Measurements from ENCODE around the gene LRRC49. TPM values are rescaled to one million over a fixed set of nuclear protein-coding genes. Genes with fewer than 3 reads are reported as not detected.
A peak's percentile ranks its signal among the peaks of the same experiment; 100 is the strongest.
"Not testable (repeated sequence)": the region's sequence is repeated elsewhere in the genome, so short reads cannot be mapped to it uniquely, and the experiment has no call there.

The LRRC49 gene
- total RNA-seq, 1 donor from 2014 or later: 11.5 TPM

DNA sequence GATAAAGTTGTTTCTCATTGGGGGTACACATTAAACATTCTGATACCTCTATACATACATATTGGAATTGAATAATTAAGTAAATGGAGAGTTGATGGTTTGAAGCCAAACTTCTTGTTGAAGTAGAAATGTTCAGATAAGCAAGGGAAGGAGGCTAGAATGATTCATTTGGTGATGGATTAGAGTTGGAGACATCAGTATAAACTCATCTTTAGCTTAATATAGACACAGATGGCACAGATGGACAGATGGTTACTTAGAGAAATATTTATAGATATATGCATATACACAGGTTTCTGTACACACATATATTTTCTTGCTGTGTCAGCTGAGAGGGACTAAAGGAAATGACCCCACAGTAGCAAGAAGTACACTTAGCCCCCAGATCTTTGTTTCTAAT is 69.5 kb downstream of the LRRC49 start:
- intact Hi-C loops (cut with DNase I): no loop called here
- ATAC-seq (no peak), DNase-seq (ENCODE audit: low spot score) (no peak)

DNA sequence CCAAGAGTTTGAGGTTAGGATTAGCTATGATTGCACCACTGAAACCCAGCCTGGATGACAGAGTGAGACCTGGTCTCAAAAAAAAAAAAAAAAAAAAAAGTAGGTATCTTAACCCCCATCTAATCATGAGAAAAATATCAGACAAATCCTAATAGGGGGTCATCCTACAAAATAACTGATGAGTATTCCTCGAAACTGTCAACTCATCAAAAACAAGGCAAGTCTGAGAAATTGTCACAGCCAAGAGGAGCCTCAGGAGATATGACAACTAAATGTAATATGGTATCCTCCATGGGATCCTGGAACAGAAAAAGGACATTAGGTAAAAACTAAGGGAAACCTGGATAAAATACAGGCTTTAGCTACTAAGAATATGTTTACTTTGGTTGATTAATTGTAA is 70.6 kb downstream of the LRRC49 start:
- no peak for ATAC-seq
- DNase-seq (ENCODE audit: low spot score): no peak
- intact Hi-C loops (cut with DNase I): no loop called here

DNA sequence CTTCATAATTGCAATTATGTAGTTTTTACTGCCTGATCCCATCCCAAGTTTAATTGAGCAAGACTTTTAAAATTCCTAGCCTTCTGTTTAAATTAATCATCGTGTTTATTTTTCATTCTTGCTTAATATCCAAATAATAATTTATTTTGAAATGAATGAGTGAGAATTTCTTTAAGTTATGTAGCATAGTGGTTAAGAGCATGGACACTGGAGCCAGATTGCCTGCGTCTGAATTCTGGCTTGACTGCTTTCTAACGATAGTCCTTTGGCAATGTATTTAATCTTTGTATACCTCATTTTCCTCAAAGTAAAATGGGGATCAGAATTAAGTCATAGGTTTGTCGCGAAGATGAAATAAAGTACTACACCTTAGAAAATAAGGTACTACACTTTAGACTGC is 71.4 kb downstream of the LRRC49 start:
- no peak for DNase-seq (ENCODE audit: low spot score)
- intact Hi-C loops (cut with DNase I): no loop called here
- ATAC-seq: no peak

DNA sequence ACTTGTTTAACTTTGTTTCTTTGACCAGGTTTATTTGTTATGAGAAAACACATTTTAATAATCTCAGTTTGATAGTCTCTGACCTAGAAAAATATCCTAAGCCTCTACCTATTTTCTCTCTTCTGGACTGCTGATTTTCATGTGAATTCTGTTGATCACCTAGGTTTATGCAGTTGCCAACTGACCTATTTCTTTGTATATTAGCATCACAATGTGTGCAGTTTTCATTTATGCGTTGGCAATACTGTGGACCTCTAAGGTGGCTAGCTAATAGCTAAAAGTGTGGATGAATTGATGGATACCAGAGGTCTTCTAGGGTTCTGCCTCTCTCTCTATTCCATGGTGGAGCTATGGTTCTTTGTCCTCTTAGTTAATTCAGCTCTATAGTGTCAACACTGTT is 72.1 kb downstream of the LRRC49 start:
- intact Hi-C loops (cut with DNase I): no loop called here
- no peak for DNase-seq (ENCODE audit: low spot score)
- ATAC-seq: no peak

DNA sequence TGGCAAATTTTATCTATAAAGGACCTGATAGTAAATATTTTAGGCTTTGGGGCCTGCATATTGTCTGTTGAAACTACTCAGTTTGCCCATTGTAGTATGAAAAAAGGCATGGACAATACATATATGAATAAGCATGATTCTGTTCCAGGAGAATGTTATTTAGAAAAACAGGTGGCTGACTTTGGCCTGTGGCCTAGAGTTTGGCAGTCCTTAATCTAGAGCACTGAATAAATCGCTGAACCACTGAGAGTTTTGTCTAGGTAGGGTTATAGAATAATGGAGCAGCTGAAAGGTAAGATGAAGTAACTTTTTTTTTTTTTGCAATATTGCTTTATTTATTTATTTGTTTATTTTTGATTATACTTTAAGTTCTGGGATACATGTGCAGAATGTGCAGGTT is 75.0 kb downstream of the LRRC49 start:
- DNase-seq (ENCODE audit: low spot score) (no peak), ATAC-seq (no peak)
- intact Hi-C loops (cut with DNase I): no loop called here

DNA sequence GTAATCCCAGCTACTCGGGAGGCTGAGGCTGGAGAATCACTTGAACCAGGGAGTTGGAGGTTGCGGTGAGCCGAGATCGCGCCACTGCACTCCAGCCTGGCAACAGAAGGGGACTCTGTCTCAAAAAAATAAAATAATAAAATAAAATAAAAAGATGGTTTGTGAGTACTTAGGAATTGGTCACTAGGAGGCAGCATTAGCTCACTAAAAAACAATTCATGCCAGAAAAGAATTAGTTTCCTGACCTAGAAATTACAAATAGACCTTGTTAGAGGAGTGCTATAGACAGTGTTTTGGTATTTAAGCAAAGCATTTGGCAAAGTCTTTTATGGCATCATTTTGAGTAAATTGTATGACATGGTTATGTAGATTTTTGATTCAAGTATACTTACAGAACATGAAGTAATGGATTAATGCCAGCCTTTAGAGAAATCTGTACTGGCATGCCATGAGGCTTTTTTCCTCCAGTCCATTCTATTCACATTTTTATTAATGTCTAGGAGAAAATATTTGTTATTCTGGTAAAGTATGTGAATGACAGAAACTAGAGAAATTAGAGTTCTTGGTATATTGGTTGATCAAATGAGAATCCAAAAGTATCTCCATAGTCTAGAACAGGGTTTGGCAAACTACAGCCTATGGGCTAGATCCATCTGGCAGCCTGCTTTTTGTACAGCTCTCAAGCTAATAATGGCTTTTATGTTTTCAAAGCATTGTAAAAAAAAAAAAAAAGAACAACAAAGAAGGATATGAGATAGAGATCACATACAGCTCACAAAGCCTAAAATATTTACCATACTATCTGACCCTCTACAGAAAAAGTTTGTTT is 81.6 kb downstream of the LRRC49 start:
- ATAC-seq (no peak), DNase-seq (ENCODE audit: low spot score) (no peak)
- intact Hi-C loops (cut with DNase I): no loop called here

DNA sequence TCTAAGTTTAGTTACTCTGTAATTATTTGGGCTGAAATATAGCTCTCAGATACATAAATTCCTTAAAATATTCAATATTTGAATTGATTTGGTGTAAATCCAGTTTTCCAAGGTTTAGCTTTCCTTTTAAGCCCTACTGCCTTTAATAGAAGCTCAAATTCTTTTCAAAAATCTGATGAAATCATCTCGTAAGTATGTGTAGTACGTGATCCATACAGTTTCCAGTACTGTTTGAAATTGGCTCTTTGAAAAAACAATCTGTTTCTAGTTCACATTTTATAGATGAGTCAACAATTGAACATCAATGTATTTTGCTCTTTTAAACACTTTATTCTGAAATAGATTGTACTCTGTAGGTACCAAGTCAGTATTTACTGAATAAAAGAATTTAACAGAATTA is 84.2 kb downstream of the LRRC49 start:
- ATAC-seq (no peak), DNase-seq (ENCODE audit: low spot score) (no peak)
- intact Hi-C loops (cut with DNase I): no loop called here

DNA sequence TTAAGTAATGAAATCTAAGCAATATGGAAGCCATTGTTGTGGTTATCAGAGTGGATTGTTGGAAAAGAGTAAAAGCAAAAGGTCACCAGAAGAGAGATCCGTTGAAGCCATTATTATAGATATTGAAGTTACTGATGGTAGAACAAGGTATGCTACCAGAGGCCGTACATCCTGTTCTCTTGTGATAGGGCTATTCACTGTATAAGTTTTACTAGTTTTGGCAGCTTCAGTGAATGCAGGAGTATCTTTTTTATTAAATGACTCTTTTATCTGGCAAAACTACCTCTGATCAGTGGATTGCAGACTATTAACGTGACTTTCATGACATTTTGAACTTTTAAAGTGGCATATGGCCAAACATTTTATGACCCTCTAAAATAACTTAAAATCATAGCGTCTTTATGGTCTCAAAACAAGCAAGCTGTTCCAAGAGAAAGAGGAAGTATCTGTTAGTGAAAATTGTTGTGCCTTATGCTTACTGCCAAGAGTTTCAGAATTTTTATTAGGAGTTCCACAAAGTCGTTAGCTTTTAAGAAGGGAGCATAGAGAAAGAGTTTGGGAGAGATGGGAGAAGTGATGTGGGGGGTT is 102.9 kb downstream of the LRRC49 start:
- intact Hi-C loops (cut with DNase I): no loop called here
- ATAC-seq (no peak), DNase-seq (ENCODE audit: low spot score) (no peak)

DNA sequence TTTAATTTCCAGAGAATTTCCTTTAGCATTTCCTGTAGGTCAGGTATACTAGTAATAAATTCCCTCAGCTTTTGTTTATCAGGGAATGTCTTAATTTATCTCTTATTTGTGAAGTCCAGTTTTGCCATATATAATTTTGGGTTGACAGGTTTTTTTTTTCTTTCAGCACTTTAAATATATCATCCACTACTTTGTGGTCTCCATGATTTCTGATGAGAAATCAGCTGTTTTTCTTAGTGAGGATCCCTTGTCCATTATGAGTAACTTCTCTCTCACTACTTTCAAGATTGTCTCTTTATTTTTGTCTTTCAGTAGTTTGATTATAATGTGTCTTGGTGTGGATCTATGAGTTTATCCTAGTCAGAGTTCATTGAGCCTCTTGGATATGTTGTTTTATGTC is 105.7 kb downstream of the LRRC49 start:
- DNase-seq (ENCODE audit: low spot score) (no peak), ATAC-seq (no peak)
- intact Hi-C loops (cut with DNase I): no loop called here

DNA sequence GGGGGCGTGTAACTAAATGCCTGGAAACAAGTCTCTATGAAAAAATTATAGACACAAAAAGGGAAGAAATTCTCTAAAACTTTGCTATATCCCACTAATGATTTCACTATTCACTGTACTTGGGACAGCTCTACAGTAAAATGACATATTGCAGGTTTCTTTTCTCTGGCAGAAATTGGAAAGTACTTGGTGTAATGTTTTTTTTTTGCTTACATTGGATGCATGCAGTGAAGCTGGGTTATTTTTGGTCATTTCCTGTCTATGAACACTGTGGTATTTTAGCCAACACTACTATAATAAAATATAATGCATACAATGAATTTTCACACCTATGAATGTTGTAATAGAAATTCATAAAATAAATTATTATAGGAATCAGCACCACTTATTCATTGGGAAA is 109.7 kb downstream of the LRRC49 start:
- DNase-seq (ENCODE audit: low spot score) (no peak), ATAC-seq (no peak)
- intact Hi-C loops (cut with DNase I): no loop called here

DNA sequence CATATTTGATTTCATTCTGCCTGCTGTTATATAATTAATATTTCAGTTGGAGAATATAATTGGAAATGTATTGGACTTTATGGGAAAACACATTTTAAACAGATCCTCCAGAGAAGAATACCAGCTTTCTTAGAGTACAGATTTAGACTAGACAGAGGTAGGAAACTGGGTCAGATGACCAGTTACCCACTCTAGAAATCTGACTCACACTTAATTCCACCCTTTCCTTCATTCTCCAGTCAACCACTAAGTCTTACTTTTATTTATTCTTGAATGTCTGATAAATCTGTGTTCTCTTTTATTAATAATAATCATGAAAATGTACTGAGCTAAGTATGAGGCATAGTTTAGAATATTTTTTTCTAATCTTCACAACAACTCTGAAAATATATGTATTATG is 110.7 kb downstream of the LRRC49 start:
- intact Hi-C loops (cut with DNase I): no loop called here
- no peak for DNase-seq (ENCODE audit: low spot score)
- no peak for ATAC-seq

DNA sequence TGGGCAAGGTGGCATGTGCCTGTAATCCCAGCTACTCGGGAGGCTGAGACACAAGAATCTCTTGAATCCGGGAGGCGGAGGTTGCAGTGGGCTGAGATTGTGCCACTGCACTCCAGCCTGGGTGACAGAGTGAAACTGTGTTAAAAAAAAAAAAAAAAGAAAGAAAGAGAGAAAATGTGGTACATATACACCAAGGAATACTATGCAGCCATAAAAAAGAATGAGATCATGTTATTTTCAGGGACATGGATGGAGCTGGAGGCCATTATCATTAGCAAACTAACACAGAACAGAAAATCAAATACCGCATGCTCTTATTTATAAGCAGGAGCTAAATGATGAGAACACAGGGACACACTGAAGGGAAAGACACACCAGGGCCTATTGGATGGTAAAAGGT is 111.9 kb downstream of the LRRC49 start:
- DNase-seq (ENCODE audit: low spot score); intact Hi-C loops (cut with DNase I); ATAC-seq: not testable (repeated sequence)

DNA sequence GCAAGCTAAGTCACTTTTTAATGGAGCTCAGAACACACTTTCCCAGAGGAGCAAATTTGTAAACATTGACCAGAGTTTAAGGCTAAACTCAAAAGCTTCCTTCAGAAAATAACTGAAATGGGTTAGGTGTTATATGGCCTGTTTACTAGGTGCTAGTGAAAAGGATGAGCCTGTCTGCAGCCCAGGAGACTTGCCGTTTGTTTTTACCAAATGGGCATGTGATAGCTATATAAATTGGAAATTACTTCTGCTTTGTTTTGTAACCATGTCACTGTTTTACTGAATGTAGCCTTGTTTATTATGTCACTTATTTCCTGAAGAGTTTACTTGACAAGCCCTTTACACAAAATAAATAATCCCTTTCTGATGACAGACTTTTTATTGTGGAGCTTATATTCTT is 113.3 kb downstream of the LRRC49 start:
- ATAC-seq (no peak), DNase-seq (ENCODE audit: low spot score) (no peak)
- intact Hi-C loops (cut with DNase I): no loop called here

DNA sequence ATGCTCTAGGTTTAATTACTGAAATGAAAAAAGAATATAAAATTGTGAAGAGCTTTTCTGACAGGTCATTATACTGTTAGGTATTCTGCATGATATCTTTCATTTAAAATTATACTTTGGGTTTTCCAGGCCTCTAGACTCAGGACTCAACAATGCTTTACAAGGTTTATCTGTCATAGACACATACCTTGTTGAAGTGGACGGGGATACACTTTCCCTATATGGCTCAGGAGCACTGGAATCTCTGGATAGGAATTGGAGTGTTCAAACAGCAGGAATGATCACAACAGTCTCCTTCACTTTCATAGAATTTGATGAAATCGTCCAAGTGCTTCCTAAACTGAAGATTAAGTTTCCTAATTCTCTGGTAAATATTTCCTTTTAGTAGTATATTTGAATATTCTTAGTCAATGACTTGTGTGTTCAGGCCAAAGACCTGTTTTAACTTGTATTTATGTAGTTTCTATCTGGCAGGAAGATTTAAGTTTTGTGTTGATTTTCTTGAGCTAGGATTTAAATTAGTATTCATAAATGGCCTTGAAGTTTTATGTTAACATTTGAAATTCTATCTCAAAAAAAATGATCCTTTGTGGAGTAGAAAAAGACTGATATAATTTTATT is 115.7 kb downstream of the LRRC49 start:
- ATAC-seq: no peak
- intact Hi-C loops (cut with DNase I): no loop called here

DNA sequence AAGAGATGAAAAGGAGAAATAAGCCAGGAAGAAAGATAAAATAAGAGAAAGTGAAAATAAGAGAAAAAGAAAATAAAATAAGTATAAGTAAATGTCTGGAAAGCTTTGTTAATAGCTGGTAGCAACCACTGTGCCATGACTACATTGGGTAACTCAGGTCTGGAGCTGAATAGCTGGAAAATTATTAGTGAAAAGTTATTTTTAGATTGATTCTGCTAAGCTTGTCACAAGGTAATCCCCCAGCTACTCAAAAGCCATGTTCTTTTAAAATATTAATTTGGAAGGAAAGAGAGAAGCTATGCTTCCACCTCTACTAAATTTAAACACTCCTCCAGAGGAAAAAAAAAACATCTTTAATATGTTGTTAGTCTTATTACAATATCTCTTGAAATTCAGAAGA is 117.8 kb downstream of the LRRC49 start:
- ATAC-seq: no peak
- intact Hi-C loops (cut with DNase I): no loop called here
- DNase-seq (ENCODE audit: low spot score): no peak

More for the DNA sequence above, 115.7 kb downstream of the LRRC49 start:
- DNase-seq (ENCODE audit: low spot score): no peak

DNA sequence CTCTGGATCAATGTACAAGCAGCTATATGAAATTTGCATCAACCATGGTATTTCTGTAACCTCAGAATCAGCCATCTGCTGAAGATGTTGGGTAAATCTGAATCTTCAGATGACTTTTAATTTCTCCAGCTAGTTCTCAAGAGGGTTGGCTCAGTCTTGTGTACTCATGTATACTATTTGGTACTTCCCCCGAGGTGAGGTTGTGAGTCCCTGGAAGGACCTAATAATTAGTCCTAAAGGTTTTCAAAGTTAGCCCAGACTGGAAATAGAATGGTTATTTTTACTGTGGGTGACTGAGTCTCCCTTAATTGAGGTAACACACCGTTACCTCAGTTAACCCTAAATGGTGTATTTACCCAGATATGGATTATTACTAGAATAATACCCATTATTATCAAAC is 118.4 kb downstream of the LRRC49 start:
- ATAC-seq: no peak
- intact Hi-C loops (cut with DNase I): no loop called here
- DNase-seq (ENCODE audit: low spot score): no peak

DNA sequence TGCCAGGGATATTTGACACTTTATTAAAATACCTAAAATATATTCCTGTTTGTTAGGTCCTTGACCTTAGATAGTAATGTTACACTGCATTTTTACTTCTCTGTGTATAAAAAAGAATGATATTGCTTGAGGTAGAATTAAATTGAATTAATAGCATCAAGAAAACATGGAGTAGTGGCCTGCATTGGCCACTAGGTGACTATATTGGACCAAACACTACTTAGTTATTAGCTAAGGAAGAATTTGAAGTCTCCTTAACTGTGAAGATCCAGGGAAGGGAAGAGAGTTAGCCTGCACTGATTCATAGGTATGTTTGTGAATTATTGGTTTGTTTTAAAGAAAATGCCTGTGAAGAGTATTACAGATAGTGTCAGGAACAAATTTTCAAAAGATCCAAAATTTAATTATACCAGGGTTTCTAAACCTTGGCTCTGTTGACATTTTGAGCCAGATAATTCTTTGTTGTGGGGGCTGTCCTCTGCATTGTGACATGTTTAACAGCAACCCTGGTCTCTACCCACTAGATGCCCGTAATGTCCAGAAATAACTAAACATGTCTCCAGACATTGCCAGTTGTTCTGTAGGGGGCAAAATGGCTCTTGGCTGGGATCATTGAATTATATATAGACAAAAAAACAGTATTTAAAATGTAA is 119.0 kb downstream of the LRRC49 start:
- DNase-seq (ENCODE audit: low spot score): no peak
- intact Hi-C loops (cut with DNase I): no loop called here
- ATAC-seq: peak; percentile 55

DNA sequence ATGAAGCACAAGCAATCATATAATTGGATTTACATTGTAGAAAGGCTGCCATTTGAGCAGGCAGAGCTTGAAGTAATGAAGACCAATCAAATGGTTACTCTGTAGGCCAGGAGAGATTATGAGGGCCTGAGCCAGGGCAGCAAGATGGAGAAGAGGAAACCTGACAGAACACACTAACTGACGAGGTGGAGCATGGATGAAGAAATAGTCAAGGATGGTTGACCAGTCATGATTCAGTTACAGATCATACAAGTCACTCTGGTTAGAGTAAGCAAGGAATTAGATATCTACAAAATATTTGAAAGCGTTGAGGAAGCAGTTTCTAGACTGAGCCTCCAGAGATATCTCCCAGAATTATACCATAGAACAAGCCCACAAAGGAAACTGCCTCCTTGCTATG is 120.8 kb downstream of the LRRC49 start:
- DNase-seq (ENCODE audit: low spot score): no peak
- intact Hi-C loops (cut with DNase I): no loop called here
- ATAC-seq: no peak

DNA sequence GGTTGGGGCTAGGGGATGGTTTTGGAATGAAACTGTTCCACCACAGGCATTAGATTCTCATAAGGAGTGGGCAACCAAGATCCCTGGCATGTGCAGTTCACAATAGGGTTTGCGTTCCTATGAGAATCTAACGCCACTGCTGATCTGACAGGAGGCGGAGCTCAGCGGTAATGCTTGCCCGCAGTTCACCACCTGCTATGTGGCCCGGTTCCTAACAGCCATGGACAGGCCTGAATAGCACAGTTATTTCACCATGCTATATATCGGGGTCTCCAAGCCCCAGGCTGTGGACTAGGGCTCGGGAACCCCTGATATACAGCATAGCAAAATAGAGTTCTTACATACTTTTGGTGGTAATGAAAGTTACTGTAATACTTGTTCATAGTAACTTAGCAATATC is 122.7 kb downstream of the LRRC49 start:
- ATAC-seq (no peak), DNase-seq (ENCODE audit: low spot score) (no peak)
- intact Hi-C loops (cut with DNase I): no loop called here

DNA sequence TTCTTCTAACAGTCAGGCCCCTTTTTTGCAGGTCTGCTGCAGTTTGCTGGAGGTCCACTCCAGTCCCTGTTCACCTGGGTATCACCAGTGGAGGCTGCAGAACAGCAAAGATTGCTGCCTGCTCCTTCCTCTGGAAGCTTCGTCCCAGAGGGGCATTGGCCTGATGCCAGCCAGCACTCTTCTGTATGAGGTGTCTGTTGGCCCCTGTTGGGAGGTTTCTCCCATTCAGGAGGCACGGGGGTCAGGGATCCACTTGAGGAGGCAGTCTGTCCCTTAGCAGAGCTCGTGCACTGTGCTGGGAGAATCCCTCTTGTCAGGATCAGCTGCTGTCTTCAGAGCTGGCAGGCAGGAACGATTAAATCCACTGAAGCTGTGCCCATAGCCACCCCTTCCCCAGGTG is 138.6 kb downstream of the LRRC49 start:
- intact Hi-C loops (cut with DNase I); DNase-seq (ENCODE audit: low spot score); ATAC-seq: not testable (repeated sequence)

Data from sciatic nerve (tissue), 2 donors.